Ishikawa (cell line): ENCODE measurements around the gene SMYD3.

Experiments used
- CEBPB ChIP-seq: IDR thresholded peaks from 2 replicates; pipeline ENCODE4 v1.6.1; 2012
- CREB1 ChIP-seq: IDR thresholded peaks from 2 replicates; pipeline ENCODE4 v1.6.1; 2012; ENCODE audit warnings: low read depth
- EGR1 ChIP-seq: IDR thresholded peaks from 2 replicates; pipeline ENCODE4 v1.6.1; 2012
- EP300 ChIP-seq: IDR thresholded peaks from 2 replicates; pipeline ENCODE4 v1.6.1; 2012; ENCODE audit warnings: borderline replicate concordance
- FOXM1 ChIP-seq: IDR thresholded peaks from 2 replicates; pipeline ENCODE4 v1.6.1; 2012; ENCODE audit warnings: low read depth, borderline replicate concordance
- MAX ChIP-seq: IDR thresholded peaks from 2 replicates; pipeline ENCODE4 v1.6.1; 2012
- NFIC ChIP-seq: IDR thresholded peaks from 2 replicates; pipeline ENCODE4 v1.6.1; 2012
- RAD21 ChIP-seq: IDR thresholded peaks from 2 replicates; pipeline ENCODE4 v1.6.1; 2012; ENCODE audit warnings: low read depth
- TAF1 ChIP-seq: IDR thresholded peaks from 2 replicates; pipeline ENCODE4 v1.6.1; 2012; ENCODE audit warnings: low read depth, mild to moderate bottlenecking
- TCF12 ChIP-seq: IDR thresholded peaks from 2 replicates; pipeline ENCODE4 v1.6.1; 2012; ENCODE audit warnings: low read depth
- TEAD4 ChIP-seq: IDR thresholded peaks from 2 replicates; pipeline ENCODE4 v1.6.1; 2012
- YY1 ChIP-seq: IDR thresholded peaks from 2 replicates; pipeline ENCODE4 v1.6.1; 2012; ENCODE audit warnings: low read depth
- ZBTB7A ChIP-seq: IDR thresholded peaks from 2 replicates; pipeline ENCODE4 v1.6.1; 2012; ENCODE audit warnings: low read depth
- TF ChIP-seq, protein P1 (sequence below): IDR thresholded peaks from 2 replicates; pipeline ENCODE4 v1.6.1; 2012
- TF ChIP-seq, protein P2 (sequence below): IDR thresholded peaks from 2 replicates; pipeline ENCODE4 v1.6.1; 2012; ENCODE audit warnings: low read depth, mild to moderate bottlenecking

SMYD3 gene

GRCh38 chr1:245754463-245754961, 752.6 kb downstream of the SMYD3 start:
- TF ChIP-seq RAD21 (no peak), TEAD4 (no peak), TAF1 (no peak), FOXM1 (no peak), CREB1 (no peak)

- no peak for TF ChIP-seq RAD21
- no peak for TF ChIP-seq TEAD4
- TF ChIP-seq, protein P1, sequence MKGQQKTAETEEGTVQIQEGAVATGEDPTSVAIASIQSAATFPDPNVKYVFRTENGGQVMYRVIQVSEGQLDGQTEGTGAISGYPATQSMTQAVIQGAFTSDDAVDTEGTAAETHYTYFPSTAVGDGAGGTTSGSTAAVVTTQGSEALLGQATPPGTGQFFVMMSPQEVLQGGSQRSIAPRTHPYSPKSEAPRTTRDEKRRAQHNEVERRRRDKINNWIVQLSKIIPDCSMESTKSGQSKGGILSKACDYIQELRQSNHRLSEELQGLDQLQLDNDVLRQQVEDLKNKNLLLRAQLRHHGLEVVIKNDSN: no peak
- no peak for TF ChIP-seq EP300
- no peak for TF ChIP-seq YY1
- no peak for TF ChIP-seq ZBTB7A
- TF ChIP-seq, protein P2, sequence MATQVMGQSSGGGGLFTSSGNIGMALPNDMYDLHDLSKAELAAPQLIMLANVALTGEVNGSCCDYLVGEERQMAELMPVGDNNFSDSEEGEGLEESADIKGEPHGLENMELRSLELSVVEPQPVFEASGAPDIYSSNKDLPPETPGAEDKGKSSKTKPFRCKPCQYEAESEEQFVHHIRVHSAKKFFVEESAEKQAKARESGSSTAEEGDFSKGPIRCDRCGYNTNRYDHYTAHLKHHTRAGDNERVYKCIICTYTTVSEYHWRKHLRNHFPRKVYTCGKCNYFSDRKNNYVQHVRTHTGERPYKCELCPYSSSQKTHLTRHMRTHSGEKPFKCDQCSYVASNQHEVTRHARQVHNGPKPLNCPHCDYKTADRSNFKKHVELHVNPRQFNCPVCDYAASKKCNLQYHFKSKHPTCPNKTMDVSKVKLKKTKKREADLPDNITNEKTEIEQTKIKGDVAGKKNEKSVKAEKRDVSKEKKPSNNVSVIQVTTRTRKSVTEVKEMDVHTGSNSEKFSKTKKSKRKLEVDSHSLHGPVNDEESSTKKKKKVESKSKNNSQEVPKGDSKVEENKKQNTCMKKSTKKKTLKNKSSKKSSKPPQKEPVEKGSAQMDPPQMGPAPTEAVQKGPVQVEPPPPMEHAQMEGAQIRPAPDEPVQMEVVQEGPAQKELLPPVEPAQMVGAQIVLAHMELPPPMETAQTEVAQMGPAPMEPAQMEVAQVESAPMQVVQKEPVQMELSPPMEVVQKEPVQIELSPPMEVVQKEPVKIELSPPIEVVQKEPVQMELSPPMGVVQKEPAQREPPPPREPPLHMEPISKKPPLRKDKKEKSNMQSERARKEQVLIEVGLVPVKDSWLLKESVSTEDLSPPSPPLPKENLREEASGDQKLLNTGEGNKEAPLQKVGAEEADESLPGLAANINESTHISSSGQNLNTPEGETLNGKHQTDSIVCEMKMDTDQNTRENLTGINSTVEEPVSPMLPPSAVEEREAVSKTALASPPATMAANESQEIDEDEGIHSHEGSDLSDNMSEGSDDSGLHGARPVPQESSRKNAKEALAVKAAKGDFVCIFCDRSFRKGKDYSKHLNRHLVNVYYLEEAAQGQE: no peak
- TF ChIP-seq CREB1: no peak
Measured at GRCh38 chr1:245753807-245754206, 753.3 kb downstream of the SMYD3 start.

- TF ChIP-seq EGR1 (no peak), YY1 (no peak), CREB1 (no peak), ZBTB7A (no peak), RAD21 (no peak)
Measured at GRCh38 chr1:245752561-245752960, 754.5 kb downstream of the SMYD3 start.

- TF ChIP-seq CEBPB (no peak), NFIC (no peak), FOXM1 (no peak), MAX (no peak), CREB1 (no peak), RAD21 (no peak), YY1 (no peak), TCF12 (no peak), TEAD4 (no peak), EGR1 (no peak), EP300 (no peak), ZBTB7A (no peak), TAF1 (no peak)
- TF ChIP-seq, protein P1: no peak
- TF ChIP-seq, protein P2: no peak
Measured at GRCh38 chr1:245751726-245752470, 755.2 kb downstream of the SMYD3 start.

GRCh38 chr1:245751116-245751515, 756.0 kb downstream of the SMYD3 start:
- no peak for TF ChIP-seq TAF1
- no peak for TF ChIP-seq CEBPB
- TF ChIP-seq EGR1: no peak

- no peak for TF ChIP-seq NFIC
Measured at GRCh38 chr1:245750261-245750660, 756.8 kb downstream of the SMYD3 start.

DNA sequence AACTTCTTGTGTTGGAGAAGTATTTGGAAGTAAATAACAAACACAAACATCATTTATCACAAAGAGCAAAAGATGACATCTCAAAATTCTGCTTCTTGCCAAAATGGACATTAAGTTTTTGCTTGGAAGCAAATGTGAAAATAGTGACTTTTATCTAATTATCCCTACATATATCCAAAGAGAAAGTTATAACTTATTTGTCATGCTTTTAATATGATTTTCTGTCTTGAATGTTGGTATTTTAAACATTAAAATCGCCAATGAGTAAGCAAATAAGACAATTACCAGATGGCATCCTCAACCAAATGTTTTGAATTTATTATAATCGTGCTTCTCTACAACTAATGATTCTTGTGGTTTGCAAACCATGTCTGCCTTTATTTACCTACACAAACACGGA, 758.0 kb downstream of the SMYD3 start:
- TF ChIP-seq RAD21 (no peak), ZBTB7A (no peak), TAF1 (no peak), TEAD4 (no peak), CEBPB (no peak)
- TF ChIP-seq, protein P2: no peak
